A673 (cell line): Measurements from ENCODE around the gene CWC22.

Source experiments
- EZH2 ChIP-seq: fragments of 200-600 bp; sonication (generic); IDR thresholded peaks from 2 replicates; pipeline ENCODE4 v1.6.1; 2017; ENCODE audit warnings: borderline replicate concordance, low read depth, mild to moderate bottlenecking, mixed read lengths, antibody characterized with exemption, low read length; ENCODE audit not compliant: poor library complexity, severe bottlenecking
- TF ChIP-seq, protein P1 (sequence below): fragments of 300-800, 200-600 bp; sonication (generic); conservative IDR thresholded peaks from 2 replicates; pipeline ENCODE4 v1.5.1; 2017; ENCODE audit warnings: low read depth, mild to moderate bottlenecking, antibody characterized with exemption, low read length, moderate library complexity, mixed read lengths

DNA sequence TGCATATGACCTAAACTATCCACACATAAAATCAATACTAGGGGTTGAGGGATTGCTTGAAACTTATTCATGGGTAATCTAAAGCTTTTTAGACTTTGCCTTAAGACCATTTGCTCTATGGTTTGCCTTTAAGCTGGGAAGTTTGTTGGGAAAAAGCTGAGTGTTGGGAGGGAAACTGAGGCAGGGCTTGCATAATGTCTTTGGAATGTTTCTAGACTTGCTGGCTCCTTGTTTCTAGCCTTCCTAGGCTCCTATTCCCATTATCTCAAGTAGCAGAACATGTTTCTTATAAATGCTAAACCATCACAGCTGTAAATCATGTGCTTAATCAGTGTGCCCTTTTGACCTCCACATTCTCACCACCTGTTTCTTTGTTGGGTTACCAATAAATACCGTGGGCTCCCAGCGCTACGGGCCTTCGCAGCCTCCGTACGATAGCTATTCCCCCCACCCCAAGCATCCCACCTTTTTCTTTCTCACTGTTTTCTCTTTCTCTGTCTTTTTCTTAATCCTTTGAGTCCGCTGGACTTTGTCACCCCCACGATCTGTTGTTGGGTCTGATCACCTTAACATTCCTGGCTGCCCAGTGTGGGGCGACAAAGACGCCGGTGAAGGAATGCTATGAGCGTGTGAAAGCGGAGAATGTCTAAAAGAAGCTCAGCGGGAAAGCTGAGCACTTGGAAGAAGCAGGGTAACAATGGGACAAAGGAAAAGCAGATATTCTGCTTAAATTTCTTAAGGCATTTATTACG is 49.4 kb upstream of the CWC22 start:
- TF ChIP-seq, protein P1, sequence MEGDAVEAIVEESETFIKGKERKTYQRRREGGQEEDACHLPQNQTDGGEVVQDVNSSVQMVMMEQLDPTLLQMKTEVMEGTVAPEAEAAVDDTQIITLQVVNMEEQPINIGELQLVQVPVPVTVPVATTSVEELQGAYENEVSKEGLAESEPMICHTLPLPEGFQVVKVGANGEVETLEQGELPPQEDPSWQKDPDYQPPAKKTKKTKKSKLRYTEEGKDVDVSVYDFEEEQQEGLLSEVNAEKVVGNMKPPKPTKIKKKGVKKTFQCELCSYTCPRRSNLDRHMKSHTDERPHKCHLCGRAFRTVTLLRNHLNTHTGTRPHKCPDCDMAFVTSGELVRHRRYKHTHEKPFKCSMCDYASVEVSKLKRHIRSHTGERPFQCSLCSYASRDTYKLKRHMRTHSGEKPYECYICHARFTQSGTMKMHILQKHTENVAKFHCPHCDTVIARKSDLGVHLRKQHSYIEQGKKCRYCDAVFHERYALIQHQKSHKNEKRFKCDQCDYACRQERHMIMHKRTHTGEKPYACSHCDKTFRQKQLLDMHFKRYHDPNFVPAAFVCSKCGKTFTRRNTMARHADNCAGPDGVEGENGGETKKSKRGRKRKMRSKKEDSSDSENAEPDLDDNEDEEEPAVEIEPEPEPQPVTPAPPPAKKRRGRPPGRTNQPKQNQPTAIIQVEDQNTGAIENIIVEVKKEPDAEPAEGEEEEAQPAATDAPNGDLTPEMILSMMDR, result no peak
- TF ChIP-seq EZH2, result no peak
